Nephron (organoid): ENCODE measurements around the gene ID3.

Experiments
- H3K27ac Mint-ChIP-seq, 3 experiments: 2 replicates each; pipeline ENCODE4 v1.8.0; 2020; ENCODE audit warnings: mixed read lengths in 3 of 3, mild to moderate bottlenecking in 2 of 3, moderate library complexity in 1 of 3
- H3K27me3 Mint-ChIP-seq: 2 replicates; pipeline ENCODE4 v1.8.0; 2021; ENCODE audit warnings: low read depth, mild to moderate bottlenecking, moderate library complexity, mixed read lengths
- H3K36me3 Mint-ChIP-seq: 2 replicates; pipeline ENCODE4 v1.8.0; 2020; ENCODE audit warnings: low read depth, mixed read lengths
- H3K4me1 Mint-ChIP-seq: 2 replicates; pipeline ENCODE4 v1.8.0; 2020; ENCODE audit warnings: mixed read lengths
- H3K4me3 Mint-ChIP-seq, 3 experiments: 2 replicates each; pipeline ENCODE4 v1.8.0; 2020; ENCODE audit warnings: mild to moderate bottlenecking in 3 of 3, mixed read lengths in 3 of 3, moderate library complexity in 2 of 3
- H3K9me3 Mint-ChIP-seq: 2 replicates; pipeline ENCODE4 v1.8.0; 2020; ENCODE audit warnings: mixed read lengths
- TF ChIP-seq, protein P1 (sequence below), 3 experiments: fragments of 200-600 bp; sonication (generic); IDR thresholded peaks; one replicate each; pipeline ENCODE4 v1.5.0; 2021; ENCODE audit warnings: antibody characterized with exemption in 3 of 3; ENCODE audit not compliant: unreplicated experiment in 3 of 3

The ID3 gene

DNA sequence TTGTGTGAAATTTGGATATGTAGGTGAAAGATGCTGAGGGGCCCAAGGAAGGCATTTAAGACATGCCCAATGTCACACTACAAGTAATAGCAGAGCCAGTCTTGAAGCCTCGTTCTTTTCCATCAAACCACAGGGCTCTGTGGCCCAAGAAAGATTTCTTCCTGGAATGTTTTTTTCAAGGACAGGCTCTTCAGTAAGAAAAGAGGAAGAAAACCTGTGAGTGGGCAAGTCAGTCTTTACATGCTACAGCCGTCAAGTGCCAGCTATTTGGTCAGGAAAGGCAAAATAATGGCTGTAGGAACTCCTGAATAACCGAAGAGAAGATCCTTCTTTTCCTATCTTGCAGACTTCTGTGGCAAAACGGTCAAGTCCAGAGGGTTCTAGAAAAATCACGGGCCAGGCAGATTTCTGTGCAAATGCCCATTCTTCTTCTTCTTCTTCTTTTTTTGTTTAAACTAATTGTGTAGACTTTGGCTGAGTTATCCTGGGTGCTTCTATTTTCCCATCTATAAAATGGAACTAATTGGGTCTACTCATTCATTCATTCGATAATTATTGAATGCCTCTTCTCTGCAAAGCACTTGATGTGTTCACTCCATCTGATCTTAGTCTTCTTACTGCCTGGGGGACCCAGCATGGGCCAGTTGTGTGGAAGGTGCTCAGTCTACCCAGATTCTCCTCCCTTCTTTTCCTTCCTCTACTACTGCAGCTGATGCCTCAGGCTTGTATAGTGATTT is 1.9 kb upstream of the ID3 start:
- Mint-ChIP-seq H3K4me3 (peak overlapping the region; percentile 87 to 92 (median 92)), H3K36me3 (peaks cover 26% of the 10 kb centered on the region), H3K4me1 (peaks cover 83% of the 10 kb centered on the region), H3K9me3 (no peaks in the 10 kb centered on the region), H3K27ac (peak overlapping the region; percentile 99), H3K27me3 (no peaks in the 10 kb centered on the region)
- TF ChIP-seq, protein P1, sequence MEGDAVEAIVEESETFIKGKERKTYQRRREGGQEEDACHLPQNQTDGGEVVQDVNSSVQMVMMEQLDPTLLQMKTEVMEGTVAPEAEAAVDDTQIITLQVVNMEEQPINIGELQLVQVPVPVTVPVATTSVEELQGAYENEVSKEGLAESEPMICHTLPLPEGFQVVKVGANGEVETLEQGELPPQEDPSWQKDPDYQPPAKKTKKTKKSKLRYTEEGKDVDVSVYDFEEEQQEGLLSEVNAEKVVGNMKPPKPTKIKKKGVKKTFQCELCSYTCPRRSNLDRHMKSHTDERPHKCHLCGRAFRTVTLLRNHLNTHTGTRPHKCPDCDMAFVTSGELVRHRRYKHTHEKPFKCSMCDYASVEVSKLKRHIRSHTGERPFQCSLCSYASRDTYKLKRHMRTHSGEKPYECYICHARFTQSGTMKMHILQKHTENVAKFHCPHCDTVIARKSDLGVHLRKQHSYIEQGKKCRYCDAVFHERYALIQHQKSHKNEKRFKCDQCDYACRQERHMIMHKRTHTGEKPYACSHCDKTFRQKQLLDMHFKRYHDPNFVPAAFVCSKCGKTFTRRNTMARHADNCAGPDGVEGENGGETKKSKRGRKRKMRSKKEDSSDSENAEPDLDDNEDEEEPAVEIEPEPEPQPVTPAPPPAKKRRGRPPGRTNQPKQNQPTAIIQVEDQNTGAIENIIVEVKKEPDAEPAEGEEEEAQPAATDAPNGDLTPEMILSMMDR (IDR thresholded peaks at IDR 0.05; ENCODE audit: unreplicated experiment in 3 of 3): no peak

GRCh38 chr1:23559985-23560741 is 862 bp upstream of the ID3 start:
- peak overlapping the region; percentile 99 for H3K27ac Mint-ChIP-seq
- peaks cover 29% of the 10 kb centered on the region for H3K36me3 Mint-ChIP-seq
- TF ChIP-seq, protein P1 (IDR thresholded peaks at IDR 0.05; ENCODE audit: unreplicated experiment in 3 of 3): no peak
- H3K9me3 Mint-ChIP-seq: no peaks in the 10 kb centered on the region
- no peaks in the 10 kb centered on the region for H3K27me3 Mint-ChIP-seq
- H3K4me3 Mint-ChIP-seq: peak overlapping the region; percentile 87 to 92 (median 92)
- peaks cover 84% of the 10 kb centered on the region for H3K4me1 Mint-ChIP-seq

GRCh38 chr1:23558872-23559135 is 497 bp downstream of the ID3 start:
- Mint-ChIP-seq H3K27me3 (no peaks in the 10 kb centered on the region), H3K9me3 (no peaks in the 10 kb centered on the region), H3K27ac (peak overlapping the region; percentile 99), H3K4me1 (peaks cover 81% of the 10 kb centered on the region), H3K36me3 (peaks cover 29% of the 10 kb centered on the region), H3K4me3 (peak overlapping the region; percentile 87 to 92 (median 92))
- TF ChIP-seq, protein P1 (IDR thresholded peaks at IDR 0.05; ENCODE audit: unreplicated experiment in 3 of 3): no peak

GRCh38 chr1:23558140-23558871 is 995 bp downstream of the ID3 start:
- no peaks in the 10 kb centered on the region for H3K27me3 Mint-ChIP-seq
- H3K4me3 Mint-ChIP-seq: peak overlapping the region; percentile 87 to 92 (median 92)

DNA sequence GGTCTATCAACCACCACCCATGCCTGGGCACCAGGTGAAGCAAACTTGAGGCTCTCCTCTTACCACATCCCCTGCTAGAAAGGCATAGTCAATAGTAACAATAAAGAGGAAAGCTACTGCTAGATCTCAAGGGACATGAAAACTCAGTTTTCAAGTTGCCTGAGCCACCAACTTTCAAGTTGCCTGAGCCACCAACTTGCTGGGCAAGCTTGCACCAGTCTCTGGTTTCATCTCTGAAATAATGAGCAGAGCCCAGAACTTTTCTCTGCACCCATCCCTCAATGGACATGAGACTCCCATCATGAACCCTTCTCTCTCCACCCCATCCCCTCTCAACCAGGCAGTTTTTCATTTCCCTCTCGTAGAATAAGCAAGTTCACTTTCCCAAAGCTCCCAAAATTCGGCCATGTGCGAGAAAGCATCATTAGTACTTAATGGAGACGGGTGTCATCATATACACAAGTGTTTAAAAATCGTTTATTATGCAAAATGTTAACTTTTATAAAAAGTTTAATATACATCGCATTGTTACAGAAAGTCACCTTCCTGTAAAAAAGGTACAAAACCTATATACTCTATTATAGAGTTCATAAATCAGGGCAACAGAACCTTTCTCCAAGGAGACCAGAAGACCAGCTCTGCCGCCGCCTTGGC is 1.7 kb downstream of the ID3 start:
- Mint-ChIP-seq H3K27ac (peak overlapping the region; percentile 99), H3K27me3 (no peaks in the 10 kb centered on the region), H3K4me3 (peak overlapping the region; percentile 87 to 92 (median 92)), H3K4me1 (peaks cover 78% of the 10 kb centered on the region), H3K9me3 (no peaks in the 10 kb centered on the region), H3K36me3 (peaks cover 29% of the 10 kb centered on the region)
- TF ChIP-seq, protein P1 (IDR thresholded peaks at IDR 0.05; ENCODE audit: unreplicated experiment in 3 of 3): no peak

More at GRCh38 chr1:23558140-23558871, 995 bp downstream of the ID3 start:
- Mint-ChIP-seq H3K36me3 (peaks cover 29% of the 10 kb centered on the region), H3K4me1 (peaks cover 81% of the 10 kb centered on the region), H3K27ac (peak overlapping the region; percentile 99), H3K9me3 (no peaks in the 10 kb centered on the region)
- TF ChIP-seq, protein P1 (IDR thresholded peaks at IDR 0.05; ENCODE audit: unreplicated experiment in 3 of 3): no peak
